GM13977 (cell line): Measurements from ENCODE around the gene CHD9.
A peak's percentile ranks its signal among the peaks of the same experiment; 100 is the strongest.

Experiments used
- DNase-seq: peaks from one replicate; pipeline ENCODE4 v3.0.0; 2012; ENCODE audit warnings: low spot score
- CTCF ChIP-seq: IDR thresholded peaks from 2 replicates; pipeline ENCODE4 v1.5.1; 2012; ENCODE audit warnings: mild to moderate bottlenecking, control low read depth; ENCODE audit not compliant: insufficient read depth; ENCODE audit errors: extremely low read depth, missing control alignments
- in situ Hi-C: fragments of 300-500 bp; cut with MboI; formaldehyde crosslinking; loops from one replicate; pipeline ENCODE4 v1.12.0; 2022; ENCODE audit warnings: low sequenced_read_pairs, low pct_unique_long_range_greater_than_20kb, mixed read lengths, inconsistent platforms; ENCODE audit not compliant: unreplicated experiment

CHD9 gene

GRCh38 chr16:53092284-53092683 is 37.5 kb downstream of the CHD9 start:
- no peak for TF ChIP-seq CTCF
- in situ Hi-C loops: no loop called here
- no peak for DNase-seq

- DNase-seq: no peak
- in situ Hi-C loops: no loop called here
- TF ChIP-seq CTCF: no peak
Observed at GRCh38 chr16:53093162-53093744, 38.5 kb downstream of the CHD9 start.

GRCh38 chr16:53094013-53094630 is 39.3 kb downstream of the CHD9 start:
- peak; percentile 37 for DNase-seq
- no peak for TF ChIP-seq CTCF
- in situ Hi-C loops: no loop called here

DNA sequence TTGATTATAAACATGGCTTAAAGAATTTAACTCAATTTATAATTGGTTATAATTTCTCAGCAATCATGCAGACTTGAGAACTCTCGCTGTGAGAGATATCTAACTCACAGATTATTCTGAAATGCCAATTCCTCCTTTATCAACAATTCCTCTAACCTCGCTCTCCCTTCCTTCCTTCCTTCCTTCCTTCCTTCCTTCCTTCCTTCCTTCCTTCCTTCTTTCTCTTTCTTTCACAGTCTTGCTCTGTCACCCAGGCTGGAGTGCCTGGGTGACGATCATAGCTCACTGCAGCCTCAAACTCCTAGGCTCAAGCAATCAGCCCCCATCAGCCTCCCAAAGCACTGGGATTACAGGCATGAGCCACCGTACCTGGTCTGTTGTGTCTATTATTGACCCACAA is 42.4 kb downstream of the CHD9 start:
- DNase-seq: no peak
- in situ Hi-C loops: no loop called here
- TF ChIP-seq CTCF: no peak

- in situ Hi-C loops: no loop called here
- TF ChIP-seq CTCF: no peak
- DNase-seq: peak; percentile 67
Observed at GRCh38 chr16:53098526-53099317, 43.9 kb downstream of the CHD9 start.

DNA sequence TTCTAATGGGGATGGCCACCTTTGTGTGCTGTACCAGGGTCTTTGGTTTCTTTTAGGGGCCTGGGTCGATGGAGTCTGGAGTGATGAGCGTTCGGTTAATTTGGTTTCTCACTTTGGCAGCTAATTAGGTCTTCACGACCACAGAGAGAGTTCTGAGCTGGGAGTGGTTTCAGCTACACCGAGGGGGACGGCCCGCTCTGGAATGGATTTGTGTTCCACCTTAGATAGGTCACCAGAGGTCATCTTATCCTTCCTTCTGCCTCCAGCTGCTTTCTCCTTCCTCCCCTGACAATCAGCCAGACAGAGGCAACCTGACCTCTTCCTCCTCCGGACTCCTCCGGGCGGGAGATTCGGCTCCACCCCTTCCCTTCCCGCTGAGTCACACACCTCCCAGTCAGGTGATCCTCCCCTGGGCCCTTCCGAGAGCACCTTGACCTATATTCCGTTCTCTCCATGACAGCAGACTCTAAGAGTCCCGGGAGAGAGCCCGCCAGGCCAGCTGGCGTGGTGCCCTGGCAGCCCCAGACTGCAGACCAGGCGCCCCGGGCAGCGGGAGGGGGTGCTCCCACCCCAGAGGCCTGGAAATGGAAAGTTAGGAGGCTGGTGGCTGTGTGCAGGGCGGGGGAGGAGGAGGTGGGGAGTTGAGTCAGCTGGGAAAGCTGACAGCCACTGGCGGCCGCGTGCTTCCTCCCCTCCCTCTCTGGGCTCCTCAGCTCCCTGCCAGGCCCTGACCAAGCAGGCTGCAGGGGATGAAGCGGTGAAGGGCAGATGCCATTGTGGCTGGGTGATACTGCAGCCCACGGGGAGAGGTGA is 44.7 kb downstream of the CHD9 start:
- in situ Hi-C loops: no loop called here
- no peak for TF ChIP-seq CTCF
- peak; percentile 54 for DNase-seq
